OCI-LY7 (cell line): ENCODE measurements around the gene GRIA1. TPM values are rescaled to one million over a fixed set of nuclear protein-coding genes. Genes with fewer than 3 reads are reported as not detected.

Experiments used
- BruUV-seq: library from RNA; stranded (reverse); fragments of 400-500 nt; replicated peaks from 2 replicates; lab custom pipeline; 2021; lab: Mats Ljungman, UMichigan
- CTCF ChIA-PET: fragments of 300-600 bp; sonication (Branson Sonifier 250); formaldehyde crosslinking; loops from one replicate; lab custom pipeline; 2022; ENCODE audit warnings: antibody characterized with exemption; ENCODE audit not compliant: unreplicated experiment; lab: Charles Lee
- POLR2A ChIA-PET: fragments of 300-600 bp; sonication (Branson Sonifier 250); formaldehyde crosslinking; loops from one replicate; lab custom pipeline; 2022; ENCODE audit warnings: antibody characterized with exemption; lab: Charles Lee
- DNase-seq: peaks from one replicate; pipeline ENCODE4 v3.0.0-alpha.2; 2015; ENCODE audit warnings: low spot score
- H2AFZ ChIP-seq: fragments of 200-600 bp; sonication (generic), shearing (Covaris generic); 2 replicates; pipeline ENCODE4 v1.6.1; 2014; ENCODE audit warnings: mild to moderate bottlenecking, antibody characterized with exemption, low read length, moderate library complexity
- H3K27ac ChIP-seq: fragments of 200-600 bp; sonication (generic); 2 replicates; pipeline ENCODE4 v1.5.1; 2014; ENCODE audit warnings: mixed run types, low read depth, mild to moderate bottlenecking, moderate library complexity, low read length, inconsistent platforms; ENCODE audit not compliant: poor library complexity, severe bottlenecking
- H3K36me3 ChIP-seq: fragments of 200-600 bp; sonication (generic); 2 replicates; pipeline ENCODE4 v1.6.1; 2014; ENCODE audit warnings: mild to moderate bottlenecking, antibody characterized with exemption, low read length, moderate library complexity, mixed read lengths; ENCODE audit not compliant: insufficient read depth
- H3K4me1 ChIP-seq: fragments of 200-600 bp; sonication (generic); 2 replicates; pipeline ENCODE4 v1.5.1; 2014; ENCODE audit warnings: mild to moderate bottlenecking, low read length; ENCODE audit not compliant: insufficient read depth, poor library complexity, severe bottlenecking
- H3K4me2 ChIP-seq: fragments of 200-600 bp; sonication (generic); 2 replicates; pipeline ENCODE4 v1.6.1; 2014; ENCODE audit warnings: mild to moderate bottlenecking, low read length
- H3K4me3 ChIP-seq: fragments of 200-600 bp; sonication (generic); 2 replicates; pipeline ENCODE4 v1.5.1; 2014; ENCODE audit warnings: mild to moderate bottlenecking, low read depth, low read length; ENCODE audit not compliant: poor library complexity, severe bottlenecking
- H3K79me2 ChIP-seq: fragments of 200-600 bp; sonication (generic); 2 replicates; pipeline ENCODE4 v1.6.1; 2016; ENCODE audit warnings: low read depth, mild to moderate bottlenecking, low read length, moderate library complexity, mixed read lengths; ENCODE audit not compliant: insufficient read depth
- H3K9me2 ChIP-seq: fragments of 200-600 bp; sonication (generic); 2 replicates; pipeline ENCODE4 v1.6.1; 2016; ENCODE audit warnings: mild to moderate bottlenecking, low read length, mixed read lengths; ENCODE audit not compliant: insufficient read depth
- H3K9me3 ChIP-seq: fragments of 200-600 bp; sonication (generic); 2 replicates; pipeline ENCODE4 v1.6.1; 2014; ENCODE audit warnings: mild to moderate bottlenecking, mixed run types, low read length, mixed read lengths
- H4K20me1 ChIP-seq: fragments of 200-600 bp; sonication (generic); 2 replicates; pipeline ENCODE4 v1.6.1; 2014; ENCODE audit warnings: mild to moderate bottlenecking, antibody characterized with exemption, low read length, moderate library complexity, mixed read lengths; ENCODE audit not compliant: insufficient read depth
- CTCF ChIP-seq: fragments of 200-600 bp; sonication (generic); conservative IDR thresholded peaks from 2 replicates; pipeline ENCODE4 v1.5.1; 2014; ENCODE audit warnings: mild to moderate bottlenecking, antibody characterized with exemption, low read length, moderate library complexity, mixed read lengths
- EZH2phosphoT487 ChIP-seq: fragments of 200-600 bp; sonication (generic); IDR thresholded peaks from 2 replicates; pipeline ENCODE4 v1.6.1; 2018; ENCODE audit warnings: low read depth, borderline replicate concordance, mild to moderate bottlenecking, mixed run types, antibody characterized with exemption, low read length, moderate library complexity, mixed read lengths
- intact Hi-C: fragments of 100-400 bp; cut with micrococcal nuclease; formaldehyde crosslinking; loops from one replicate; pipeline ENCODE4 v1.10.0; 2022; ENCODE audit not compliant: unreplicated experiment
- total RNA-seq, 2 experiments: library from RNA; depleted of rRNA in 1 of 2; stranded (reverse); fragments of >200 nt in 1 of 2; shearing (Covaris generic) in 1 of 2; gene quantifications; 2 replicates each; pipeline ENCODE4 v1.2.3, GENCODE V29; 2014 to 2022

GRIA1 gene
- total RNA-seq, 2 experiments from 2014 or later, result not detected

- TF ChIP-seq EZH2phosphoT487, result no peak
- TF ChIP-seq CTCF, result no peak
- Histone ChIP-seq H2AFZ (no peak overlapping the region), H3K36me3 (no peaks in the 10 kb centered on the region), H4K20me1 (no peaks in the 10 kb centered on the region), H3K4me3 (no peak overlapping the region), H3K4me2 (no peak overlapping the region), H3K4me1 (no peaks in the 10 kb centered on the region), H3K27ac (no peak overlapping the region), H3K9me3 (no peaks in the 10 kb centered on the region), H3K9me2 (no peaks in the 10 kb centered on the region), H3K79me2 (no peaks in the 10 kb centered on the region)
- DNase-seq, result no peak
- intact Hi-C loops, result no loop called here
- no TSS peak for BruUV-seq
- ChIA-PET POLR2A (interaction anchor here (0.5 kb wide), 1 partner anchor 700 kb away, joined by 3 read pairs; no protein-coding TSS in a partner anchor), CTCF (no interaction called here)
Observed at GRCh38 chr5:153447534-153447933, 42.9 kb upstream of the GRIA1 start.

- no peak overlapping the region for H3K4me3 ChIP-seq
- no peak overlapping the region for H3K27ac ChIP-seq
- H3K79me2 ChIP-seq, result no peaks in the 10 kb centered on the region
- BruUV-seq, result no TSS peak
- TF ChIP-seq CTCF (no peak), EZH2phosphoT487 (no peak)
- ChIA-PET POLR2A (interaction anchor here (0.9 kb wide), 1 partner anchor 258 kb away, joined by 3 read pairs; no protein-coding TSS in a partner anchor), CTCF (no interaction called here)
- intact Hi-C loops, result no loop called here
- no peaks in the 10 kb centered on the region for H3K9me2 ChIP-seq
- no peak overlapping the region for H3K4me2 ChIP-seq
- H3K4me1 ChIP-seq, result no peaks in the 10 kb centered on the region
- H3K9me3 ChIP-seq, result no peaks in the 10 kb centered on the region
- DNase-seq, result no peak
- H4K20me1 ChIP-seq, result no peaks in the 10 kb centered on the region
- H3K36me3 ChIP-seq, result no peaks in the 10 kb centered on the region
- no peak overlapping the region for H2AFZ ChIP-seq
Observed at GRCh38 chr5:153456354-153456753, 34.1 kb upstream of the GRIA1 start.

GRCh38 chr5:153456993-153457392 is 33.5 kb upstream of the GRIA1 start:
- intact Hi-C loops, result no loop called here
- no peaks in the 10 kb centered on the region for H3K4me1 ChIP-seq
- H4K20me1 ChIP-seq, result no peaks in the 10 kb centered on the region
- DNase-seq, result no peak
- no peak overlapping the region for H3K27ac ChIP-seq
- H3K9me2 ChIP-seq, result no peaks in the 10 kb centered on the region
- no TSS peak for BruUV-seq
- no peaks in the 10 kb centered on the region for H3K79me2 ChIP-seq
- H3K4me2 ChIP-seq, result no peak overlapping the region
- no peaks in the 10 kb centered on the region for H3K36me3 ChIP-seq
- no peaks in the 10 kb centered on the region for H3K9me3 ChIP-seq
- H3K4me3 ChIP-seq, result no peak overlapping the region
- CTCF ChIA-PET, result no interaction called here
- no peak overlapping the region for H2AFZ ChIP-seq
- no peak for TF ChIP-seq EZH2phosphoT487
- TF ChIP-seq CTCF, result no peak
- POLR2A ChIA-PET, result no interaction called here
